ENCODE data around the gene BCL11A. TPM values are rescaled to one million over a fixed set of nuclear protein-coding genes. Genes with fewer than 3 reads are reported as not detected.

Gene BCL11A
- total RNA-seq, 3 donors from 2014 or later (not counting 1 experiment from before 2014, with no cell fraction given): 2.6 to 3.5 (median 3.0) TPM

DNA sequence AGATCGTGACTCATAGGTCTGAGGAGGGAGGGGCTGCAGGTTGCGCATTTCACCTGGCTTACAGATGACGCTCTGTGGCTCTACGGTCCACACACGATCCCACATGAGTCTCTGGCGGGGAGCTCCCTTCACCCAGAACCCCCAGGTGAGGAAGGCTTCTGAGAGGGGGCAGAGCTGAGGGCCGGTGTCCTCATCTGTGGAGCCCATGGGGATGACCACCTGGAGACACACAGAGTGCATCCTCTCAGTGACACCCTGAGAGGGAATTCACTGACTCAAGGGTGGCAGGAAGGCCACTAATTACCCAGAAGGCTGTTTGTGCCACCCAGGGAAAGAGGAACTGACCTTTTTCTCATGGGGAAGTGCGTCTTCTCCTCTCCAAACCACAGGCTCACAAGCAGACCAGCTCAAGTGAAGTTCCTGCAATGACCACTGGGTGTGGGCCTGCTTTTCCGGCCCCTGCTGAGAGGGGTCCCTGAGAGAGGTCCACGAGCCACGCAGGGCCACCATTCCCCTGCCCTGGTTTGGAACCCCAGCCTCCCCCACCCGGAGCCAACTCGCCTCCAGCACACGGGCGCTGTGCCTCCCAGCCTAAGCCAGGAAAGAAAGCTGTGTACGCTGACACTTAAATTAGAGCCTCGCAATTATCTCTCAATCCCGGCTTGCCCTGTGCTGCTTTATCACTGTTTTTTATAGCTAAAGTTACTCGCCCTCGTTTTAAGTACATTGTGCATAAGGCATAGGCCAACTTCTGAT is 114.1 kb downstream of the BCL11A start:
- TF ChIP-seq, protein P1, sequence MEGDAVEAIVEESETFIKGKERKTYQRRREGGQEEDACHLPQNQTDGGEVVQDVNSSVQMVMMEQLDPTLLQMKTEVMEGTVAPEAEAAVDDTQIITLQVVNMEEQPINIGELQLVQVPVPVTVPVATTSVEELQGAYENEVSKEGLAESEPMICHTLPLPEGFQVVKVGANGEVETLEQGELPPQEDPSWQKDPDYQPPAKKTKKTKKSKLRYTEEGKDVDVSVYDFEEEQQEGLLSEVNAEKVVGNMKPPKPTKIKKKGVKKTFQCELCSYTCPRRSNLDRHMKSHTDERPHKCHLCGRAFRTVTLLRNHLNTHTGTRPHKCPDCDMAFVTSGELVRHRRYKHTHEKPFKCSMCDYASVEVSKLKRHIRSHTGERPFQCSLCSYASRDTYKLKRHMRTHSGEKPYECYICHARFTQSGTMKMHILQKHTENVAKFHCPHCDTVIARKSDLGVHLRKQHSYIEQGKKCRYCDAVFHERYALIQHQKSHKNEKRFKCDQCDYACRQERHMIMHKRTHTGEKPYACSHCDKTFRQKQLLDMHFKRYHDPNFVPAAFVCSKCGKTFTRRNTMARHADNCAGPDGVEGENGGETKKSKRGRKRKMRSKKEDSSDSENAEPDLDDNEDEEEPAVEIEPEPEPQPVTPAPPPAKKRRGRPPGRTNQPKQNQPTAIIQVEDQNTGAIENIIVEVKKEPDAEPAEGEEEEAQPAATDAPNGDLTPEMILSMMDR (IDR thresholded peaks at IDR 0.05): peak; percentile 35
- 35% methylated on average over 20 of the region's 20 CpGs for WGBS (ENCODE audit: insufficient coverage)
- H3K4me1 Mint-ChIP-seq: peaks cover 10 to 21% of the 10 kb centered on the region in 2 donors
- Histone ChIP-seq H3K27me3 (ENCODE audit: control insufficient read depth, insufficient read depth, low read length) (no peaks in the 10 kb centered on the region), H3K36me3 (ENCODE audit: control insufficient read depth, insufficient read depth, low read length) (no peaks in the 10 kb centered on the region), H3K4me1 (ENCODE audit: control insufficient read depth, insufficient read depth, low read length) (peaks cover 25% of the 10 kb centered on the region), H3K4me3 (ENCODE audit: low read length) (no peak overlapping the region), H3K9me3 (ENCODE audit: control insufficient read depth, insufficient read depth, low read length) (no peaks in the 10 kb centered on the region), H3K27ac (ENCODE audit: low read length) (peak overlapping the region; percentile 55)
- ATAC-seq: peak; percentile 58 to 86 (median 78)
- H3K4me3 Mint-ChIP-seq: peak overlapping the region; percentile 38
- no peaks in the 10 kb centered on the region for H3K9me3 Mint-ChIP-seq
- H3K36me3 Mint-ChIP-seq: no peaks in the 10 kb centered on the region
- H3K27ac Mint-ChIP-seq: peak overlapping the region in 1 of 2 donors; percentile 48
- intact Hi-C loops (cut with micrococcal nuclease): no loop called here
- peaks cover 0 to 13% of the 10 kb centered on the region in 2 donors for H3K27me3 Mint-ChIP-seq (ENCODE audit: low read depth in 2 of 2)
- DNase-seq: peak in 1 of 2 donors; percentile 16

DNA sequence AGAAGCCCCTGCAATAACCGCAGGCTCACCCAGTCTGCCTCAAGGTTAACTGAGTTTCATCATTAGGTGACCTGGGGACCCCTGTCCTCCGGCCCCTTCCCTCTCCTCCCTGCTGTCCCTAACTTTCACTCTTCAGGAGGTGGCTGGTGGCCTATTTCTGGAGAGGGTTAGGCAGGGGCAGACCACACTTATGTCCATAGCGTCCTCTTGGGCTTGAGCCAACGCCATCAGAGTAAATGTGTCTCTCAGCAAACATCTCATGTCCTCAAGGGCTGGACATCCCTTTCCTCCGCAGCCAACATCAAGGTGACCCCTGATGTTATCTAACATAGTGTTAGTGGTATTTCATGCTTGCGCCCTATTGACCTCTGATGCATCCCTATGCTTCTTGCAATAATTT is 114.8 kb downstream of the BCL11A start:
- WGBS (ENCODE audit: insufficient coverage): 85% methylated on average over 4 of the region's 6 CpGs
- H3K4me1 Mint-ChIP-seq: peaks cover 10 to 21% of the 10 kb centered on the region in 2 donors

GRCh38 chr2:60438131-60438530 is 115.3 kb downstream of the BCL11A start:
- ATAC-seq (no peak), DNase-seq (no peak)
- no peaks in the 10 kb centered on the region for H3K9me3 Mint-ChIP-seq
- TF ChIP-seq, protein P1 (IDR thresholded peaks at IDR 0.05): no peak
- Histone ChIP-seq H3K27me3 (ENCODE audit: control insufficient read depth, insufficient read depth, low read length) (no peaks in the 10 kb centered on the region), H3K27ac (ENCODE audit: low read length) (no peak overlapping the region), H3K4me1 (ENCODE audit: control insufficient read depth, insufficient read depth, low read length) (peaks cover 25% of the 10 kb centered on the region), H3K4me3 (ENCODE audit: low read length) (no peak overlapping the region), H3K36me3 (ENCODE audit: control insufficient read depth, insufficient read depth, low read length) (no peaks in the 10 kb centered on the region), H3K9me3 (ENCODE audit: control insufficient read depth, insufficient read depth, low read length) (no peaks in the 10 kb centered on the region)
- no peak overlapping the region for H3K27ac Mint-ChIP-seq
- intact Hi-C loops (cut with micrococcal nuclease): no loop called here
- H3K4me3 Mint-ChIP-seq: no peak overlapping the region
- H3K4me1 Mint-ChIP-seq: peaks cover 10 to 21% of the 10 kb centered on the region in 2 donors
- H3K27me3 Mint-ChIP-seq (ENCODE audit: low read depth in 2 of 2): peaks cover 7 to 13% of the 10 kb centered on the region in 2 donors
- WGBS (ENCODE audit: insufficient coverage): 86% methylated on average over 3 of the region's 4 CpGs
- H3K36me3 Mint-ChIP-seq: no peaks in the 10 kb centered on the region

More for the DNA sequence above, 114.8 kb downstream of the BCL11A start:
- Mint-ChIP-seq H3K27ac (no peak overlapping the region), H3K4me3 (no peak overlapping the region), H3K9me3 (no peaks in the 10 kb centered on the region), H3K36me3 (no peaks in the 10 kb centered on the region), H3K27me3 (ENCODE audit: low read depth in 2 of 2) (peaks cover 1 to 13% of the 10 kb centered on the region in 2 donors)
- peaks cover 25% of the 10 kb centered on the region for H3K4me1 ChIP-seq (ENCODE audit: control insufficient read depth, insufficient read depth, low read length)
- DNase-seq: no peak
- H3K36me3 ChIP-seq (ENCODE audit: control insufficient read depth, insufficient read depth, low read length): no peaks in the 10 kb centered on the region
- no peaks in the 10 kb centered on the region for H3K27me3 ChIP-seq (ENCODE audit: control insufficient read depth, insufficient read depth, low read length)
- ATAC-seq: no peak
- intact Hi-C loops (cut with micrococcal nuclease): no loop called here
- H3K4me3 ChIP-seq (ENCODE audit: low read length): no peak overlapping the region
- H3K9me3 ChIP-seq (ENCODE audit: control insufficient read depth, insufficient read depth, low read length): no peaks in the 10 kb centered on the region
- TF ChIP-seq, protein P1 (IDR thresholded peaks at IDR 0.05): no peak
- peak overlapping the region; percentile 52 for H3K27ac ChIP-seq (ENCODE audit: low read length)
